Measurements from ENCODE around the gene MEF2D.

The MEF2D gene

GRCh38 chr1:156508205-156508954 lies 7.8 kb upstream of the MEF2D start:
- TF ChIP-seq FOXM1 (IDR thresholded peaks at IDR 0.05; ENCODE audit: borderline replicate concordance, low read depth): no peak
- TF ChIP-seq CEBPB (IDR thresholded peaks at IDR 0.05): no peak
- no peak for TF ChIP-seq ZBTB7A (IDR thresholded peaks at IDR 0.05; ENCODE audit: low read depth)
- TF ChIP-seq RAD21 (IDR thresholded peaks at IDR 0.05; ENCODE audit: low read depth): no peak
- no peak for TF ChIP-seq CREB1 (IDR thresholded peaks at IDR 0.05; ENCODE audit: low read depth)
- no peak for TF ChIP-seq NFIC (IDR thresholded peaks at IDR 0.05)
- TF ChIP-seq EP300 (IDR thresholded peaks at IDR 0.05; ENCODE audit: borderline replicate concordance): no peak
- TF ChIP-seq TCF12 (IDR thresholded peaks at IDR 0.05; ENCODE audit: low read depth): no peak
- no peak for TF ChIP-seq EGR1 (IDR thresholded peaks at IDR 0.05)

- TF ChIP-seq USF1 (IDR thresholded peaks at IDR 0.05): no peak
- no peak for TF ChIP-seq CEBPB (IDR thresholded peaks at IDR 0.05)
- no peak for TF ChIP-seq TCF12 (IDR thresholded peaks at IDR 0.05; ENCODE audit: low read depth)
- no peak for TF ChIP-seq TEAD4 (IDR thresholded peaks at IDR 0.05)
- TF ChIP-seq FOXM1 (IDR thresholded peaks at IDR 0.05; ENCODE audit: borderline replicate concordance, low read depth): no peak
- no peak for TF ChIP-seq NFIC (IDR thresholded peaks at IDR 0.05)
- no peak for TF ChIP-seq CREB1 (IDR thresholded peaks at IDR 0.05; ENCODE audit: low read depth)
- no peak for TF ChIP-seq MAX (IDR thresholded peaks at IDR 0.05)
Observed at GRCh38 chr1:156506450-156506849, 5.9 kb upstream of the MEF2D start.

- TF ChIP-seq USF1 (IDR thresholded peaks at IDR 0.05): no peak
- TF ChIP-seq EGR1 (IDR thresholded peaks at IDR 0.05): no peak
- TF ChIP-seq ZBTB7A (IDR thresholded peaks at IDR 0.05; ENCODE audit: low read depth): no peak
- TF ChIP-seq NFIC (IDR thresholded peaks at IDR 0.05): no peak
- no peak for TF ChIP-seq CEBPB (IDR thresholded peaks at IDR 0.05)
- no peak for TF ChIP-seq RAD21 (IDR thresholded peaks at IDR 0.05; ENCODE audit: low read depth)
- TF ChIP-seq EP300 (IDR thresholded peaks at IDR 0.05; ENCODE audit: borderline replicate concordance): no peak
- no peak for TF ChIP-seq YY1 (IDR thresholded peaks at IDR 0.05; ENCODE audit: low read depth)
- no peak for TF ChIP-seq FOXM1 (IDR thresholded peaks at IDR 0.05; ENCODE audit: borderline replicate concordance, low read depth)
- no peak for TF ChIP-seq TCF12 (IDR thresholded peaks at IDR 0.05; ENCODE audit: low read depth)
- TF ChIP-seq CREB1 (IDR thresholded peaks at IDR 0.05; ENCODE audit: low read depth): no peak
- TF ChIP-seq TAF1 (IDR thresholded peaks at IDR 0.05; ENCODE audit: low read depth): no peak
- TF ChIP-seq TEAD4 (IDR thresholded peaks at IDR 0.05): no peak
- no peak for TF ChIP-seq MAX (IDR thresholded peaks at IDR 0.05)
Observed at GRCh38 chr1:156505679-156506298, 5.2 kb upstream of the MEF2D start.

- 0 out of 2 replicates have a peak, but pooled peaks have one; percentile 28 for TF ChIP-seq YY1 (IDR thresholded peaks at IDR 0.05; ENCODE audit: low read depth)
- TF ChIP-seq TAF1 (IDR thresholded peaks at IDR 0.05; ENCODE audit: low read depth): peak; percentile 61; the same call in 1 of the 2 replicates
- TF ChIP-seq REST (IDR thresholded peaks at IDR 0.05; ENCODE audit: low read depth): no peak
- peak; percentile 26; the same call in 1 of the 2 replicates for TF ChIP-seq EP300 (IDR thresholded peaks at IDR 0.05; ENCODE audit: borderline replicate concordance)
- TF ChIP-seq EGR1 (IDR thresholded peaks at IDR 0.05): peak; percentile 72
- TF ChIP-seq TEAD4 (IDR thresholded peaks at IDR 0.05): peak; percentile 63
- TF ChIP-seq USF1 (IDR thresholded peaks at IDR 0.05): peak; percentile 91
- no peak for TF ChIP-seq CEBPB (IDR thresholded peaks at IDR 0.05)
- no peak for TF ChIP-seq RAD21 (IDR thresholded peaks at IDR 0.05; ENCODE audit: low read depth)
- TF ChIP-seq TCF12 (IDR thresholded peaks at IDR 0.05; ENCODE audit: low read depth): peak; percentile 64; the same call in 1 of the 2 replicates
- peak; percentile 38; the same call in 1 of the 2 replicates for TF ChIP-seq FOXM1 (IDR thresholded peaks at IDR 0.05; ENCODE audit: borderline replicate concordance, low read depth)
- peak; percentile 97 for TF ChIP-seq CREB1 (IDR thresholded peaks at IDR 0.05; ENCODE audit: low read depth)
- peak; percentile 18; the same call in 1 of the 2 replicates for TF ChIP-seq NFIC (IDR thresholded peaks at IDR 0.05)
- peak; percentile 99 for TF ChIP-seq MAX (IDR thresholded peaks at IDR 0.05)
- TF ChIP-seq ZBTB7A (IDR thresholded peaks at IDR 0.05; ENCODE audit: low read depth): peak; percentile 84; the same call in 1 of the 2 replicates
Observed at GRCh38 chr1:156504821-156505678, 4.5 kb upstream of the MEF2D start.

- no peak for TF ChIP-seq NFIC (IDR thresholded peaks at IDR 0.05)
- TF ChIP-seq FOXM1 (IDR thresholded peaks at IDR 0.05; ENCODE audit: borderline replicate concordance, low read depth): no peak
- no peak for TF ChIP-seq EGR1 (IDR thresholded peaks at IDR 0.05)
- no peak for TF ChIP-seq RAD21 (IDR thresholded peaks at IDR 0.05; ENCODE audit: low read depth)
- TF ChIP-seq ZBTB7A (IDR thresholded peaks at IDR 0.05; ENCODE audit: low read depth): no peak
- TF ChIP-seq TEAD4 (IDR thresholded peaks at IDR 0.05): no peak
- no peak for TF ChIP-seq TAF1 (IDR thresholded peaks at IDR 0.05; ENCODE audit: low read depth)
- TF ChIP-seq EP300 (IDR thresholded peaks at IDR 0.05; ENCODE audit: borderline replicate concordance): no peak
Observed at GRCh38 chr1:156504438-156504813, 3.9 kb upstream of the MEF2D start.
